ENCODE measurements around the gene KAT2B. TPM values are rescaled to one million over a fixed set of nuclear protein-coding genes. Genes with fewer than 3 reads are reported as not detected.

Gene KAT2B
- total and polyA plus RNA-seq, 12 donors = 11.4 to 104 (median 85.2) TPM

DNA sequence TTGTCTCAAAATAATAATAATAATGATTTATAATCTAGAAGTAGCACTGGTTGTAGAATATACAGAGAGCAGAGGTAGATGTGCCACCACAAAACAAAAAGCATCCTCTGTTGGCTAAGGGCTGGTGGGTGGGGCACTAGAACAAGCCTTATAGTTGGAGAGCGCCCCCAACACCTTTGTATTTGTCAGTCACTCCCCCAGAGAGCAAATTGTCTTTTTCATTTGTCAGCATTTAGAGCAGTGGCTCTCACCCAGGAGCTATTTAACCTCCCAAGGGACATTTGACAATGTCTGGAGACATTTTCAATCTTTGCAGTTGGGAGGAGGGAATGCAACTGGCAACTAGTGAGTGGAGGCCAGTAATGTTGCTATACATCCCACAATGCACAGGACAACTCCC, 6.3 kb downstream of the KAT2B start:
- intact Hi-C loops (cut with DNase I) = loop anchor here in 1 of 10 donors (10.0 kb wide), 1 partner anchor 138 kb away; the partner anchor contains the start of gene SGO1
- DNase-seq = no peak

DNA sequence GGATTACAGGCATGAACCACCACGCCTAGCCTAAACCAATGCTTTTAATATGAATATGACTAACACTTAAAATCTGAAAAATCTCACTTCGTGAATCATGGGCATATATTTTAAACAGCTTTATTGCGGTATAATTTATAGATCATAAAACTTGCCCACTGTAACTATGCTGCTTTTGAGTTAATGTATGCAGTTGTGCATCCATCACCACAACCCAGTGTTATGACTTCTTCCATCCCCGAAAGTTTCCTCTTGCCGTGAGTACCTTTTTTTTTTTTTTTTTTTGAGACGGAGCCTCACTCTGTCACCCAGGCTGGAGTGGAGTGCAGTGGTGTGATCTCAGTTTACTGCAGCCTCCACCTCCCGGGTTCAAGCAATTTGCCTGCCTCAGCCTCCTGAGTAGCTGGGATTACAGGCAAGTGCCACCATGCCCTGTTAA, 7.1 kb downstream of the KAT2B start:
- intact Hi-C loops (cut with DNase I) = loop anchor here in 1 of 10 donors (10.0 kb wide), 1 partner anchor 137 kb away; the partner anchor contains the start of gene SGO1
- H3K4me1 ChIP-seq = peaks cover 9 to 76% (median 57%) of the 10 kb centered on the region in 9 donors

More for the DNA sequence above, 6.3 kb downstream of the KAT2B start:
- Histone ChIP-seq H3K36me3 (no peaks in the 10 kb centered on the region), H3K4me1 (peaks cover 11 to 79% (median 64%) of the 10 kb centered on the region in 9 donors), H3K4me3 (no peak overlapping the region), H3K27ac (no peak overlapping the region), H3K27me3 (no peaks in the 10 kb centered on the region), H3K9me3 (no peaks in the 10 kb centered on the region)
- TF ChIP-seq, protein P1, sequence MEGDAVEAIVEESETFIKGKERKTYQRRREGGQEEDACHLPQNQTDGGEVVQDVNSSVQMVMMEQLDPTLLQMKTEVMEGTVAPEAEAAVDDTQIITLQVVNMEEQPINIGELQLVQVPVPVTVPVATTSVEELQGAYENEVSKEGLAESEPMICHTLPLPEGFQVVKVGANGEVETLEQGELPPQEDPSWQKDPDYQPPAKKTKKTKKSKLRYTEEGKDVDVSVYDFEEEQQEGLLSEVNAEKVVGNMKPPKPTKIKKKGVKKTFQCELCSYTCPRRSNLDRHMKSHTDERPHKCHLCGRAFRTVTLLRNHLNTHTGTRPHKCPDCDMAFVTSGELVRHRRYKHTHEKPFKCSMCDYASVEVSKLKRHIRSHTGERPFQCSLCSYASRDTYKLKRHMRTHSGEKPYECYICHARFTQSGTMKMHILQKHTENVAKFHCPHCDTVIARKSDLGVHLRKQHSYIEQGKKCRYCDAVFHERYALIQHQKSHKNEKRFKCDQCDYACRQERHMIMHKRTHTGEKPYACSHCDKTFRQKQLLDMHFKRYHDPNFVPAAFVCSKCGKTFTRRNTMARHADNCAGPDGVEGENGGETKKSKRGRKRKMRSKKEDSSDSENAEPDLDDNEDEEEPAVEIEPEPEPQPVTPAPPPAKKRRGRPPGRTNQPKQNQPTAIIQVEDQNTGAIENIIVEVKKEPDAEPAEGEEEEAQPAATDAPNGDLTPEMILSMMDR (IDR thresholded peaks at IDR 0.05) = no peak
- no peak for ATAC-seq
- 94 to 100% methylated on average over 1 of the region's 1 CpG for WGBS, 2 donors

DNA sequence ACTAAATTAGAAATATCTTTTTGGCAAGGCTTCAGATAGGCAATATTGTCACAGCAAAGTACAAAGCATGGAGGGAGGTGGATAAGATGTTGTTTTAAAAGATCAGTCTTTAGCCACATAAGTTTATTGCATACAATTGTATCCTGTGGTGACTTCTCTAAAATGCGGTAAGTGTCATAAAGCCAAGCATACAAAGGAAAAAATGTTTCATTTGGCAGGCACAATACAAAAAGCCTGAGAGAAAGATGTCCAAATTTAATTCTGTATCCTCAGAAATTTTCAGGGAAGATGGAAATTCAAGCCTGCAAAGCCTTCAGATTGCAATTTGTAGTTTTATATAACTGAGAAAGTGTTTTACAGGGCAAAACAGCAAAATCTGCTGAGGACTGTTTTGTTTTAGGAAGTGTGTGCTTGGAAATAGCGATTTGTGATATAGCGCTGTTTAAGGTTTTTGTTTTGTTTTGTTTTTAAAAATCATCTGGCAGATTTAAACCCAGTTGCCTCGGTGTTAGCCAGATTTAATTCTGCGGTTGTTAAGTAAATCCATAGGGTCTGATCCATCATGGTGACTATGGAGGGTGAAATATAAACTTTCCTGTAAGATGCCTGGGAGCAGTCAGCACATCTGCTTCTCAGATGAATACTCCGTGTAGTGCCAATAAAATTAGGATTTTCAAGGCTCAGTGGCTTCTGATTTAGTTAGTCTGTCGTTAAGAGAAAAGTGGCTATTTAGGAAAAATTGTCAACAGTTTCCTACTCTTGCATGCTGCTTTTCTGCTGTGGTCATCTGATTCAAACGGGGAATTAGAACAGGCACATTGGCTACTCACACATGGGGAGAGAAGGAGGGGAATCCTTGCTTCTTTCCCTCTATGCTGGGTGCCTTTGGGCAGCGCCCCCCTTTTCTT, 8.0 kb downstream of the KAT2B start:
- Histone ChIP-seq H3K36me3 (no peaks in the 10 kb centered on the region), H3K4me3 (peak overlapping the region in 4 of 10 donors; percentile 3 to 13 (median 8)), H3K27me3 (no peaks in the 10 kb centered on the region), H3K9me3 (no peaks in the 10 kb centered on the region), H3K4me1 (peaks cover 2 to 67% (median 49%) of the 10 kb centered on the region in 9 donors), H3K27ac (peak overlapping the region in 7 of 10 donors; percentile 3 to 73 (median 32))
- ATAC-seq = no peak
- intact Hi-C loops (cut with DNase I) = loop anchor here in 1 of 10 donors (10.0 kb wide), 1 partner anchor 137 kb away; the partner anchor contains the start of gene SGO1
- TF ChIP-seq, protein P1 (IDR thresholded peaks at IDR 0.05) = no peak
- WGBS, 2 donors = 70 to 75% methylated on average over 9 of the region's 9 CpGs
- DNase-seq = no peak

More for the DNA sequence above, 7.1 kb downstream of the KAT2B start:
- H3K36me3 ChIP-seq = no peaks in the 10 kb centered on the region
- no peak overlapping the region for H3K4me3 ChIP-seq
- TF ChIP-seq, protein P1 (IDR thresholded peaks at IDR 0.05) = no peak
- DNase-seq (no peak), ATAC-seq (no peak)
- WGBS, 2 donors = 86 to 89% methylated on average over 7 of the region's 7 CpGs
- peak overlapping the region in 3 of 10 donors; percentile 35 to 73 (median 40) for H3K27ac ChIP-seq
- H3K27me3 ChIP-seq = no peaks in the 10 kb centered on the region
- no peaks in the 10 kb centered on the region for H3K9me3 ChIP-seq

DNA sequence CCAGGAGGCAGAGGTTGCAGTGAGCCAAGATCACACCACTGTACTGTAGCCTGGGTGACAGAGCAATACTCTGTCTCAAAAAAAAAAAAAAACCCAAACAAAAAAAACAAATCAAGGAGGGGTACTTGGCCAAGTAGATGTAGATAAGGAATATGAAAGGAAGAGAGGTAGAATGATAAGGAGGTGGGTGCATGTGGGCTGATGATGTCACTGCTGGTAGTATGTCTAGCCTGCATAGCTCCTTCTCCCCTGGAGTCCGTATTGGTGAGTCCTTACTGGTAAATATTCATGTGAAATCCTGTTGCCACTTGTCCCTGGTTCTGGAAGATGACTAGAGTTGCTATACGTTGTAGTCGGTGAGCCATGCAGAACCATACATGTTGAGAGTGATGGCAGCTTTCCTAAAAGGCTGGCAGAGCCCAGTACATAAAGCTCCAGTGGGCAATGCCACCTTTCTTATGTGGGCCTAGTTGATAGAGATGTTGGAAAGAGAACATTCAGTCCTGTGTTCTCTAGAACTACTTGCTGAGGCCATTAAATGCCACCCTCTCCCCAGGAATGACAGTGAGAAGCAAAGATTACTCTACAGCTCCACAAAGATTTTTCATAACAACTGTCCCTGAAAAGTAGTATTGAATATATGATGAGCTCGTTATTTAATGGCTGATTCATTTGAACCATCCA, 11.0 kb downstream of the KAT2B start:
- TF ChIP-seq, protein P1 (IDR thresholded peaks at IDR 0.05) = no peak
- peak in 2 of 8 donors; percentile 28 to 79 for ATAC-seq
- Histone ChIP-seq H3K27me3 (no peaks in the 10 kb centered on the region), H3K27ac (peak overlapping the region in 1 of 10 donors; percentile 6), H3K9me3 (no peaks in the 10 kb centered on the region), H3K4me3 (no peak overlapping the region), H3K4me1 (peaks cover 2 to 72% (median 54%) of the 10 kb centered on the region in 9 donors), H3K36me3 (no peaks in the 10 kb centered on the region)
- WGBS, 2 donors = 90 to 91% methylated on average over 4 of the region's 4 CpGs
- DNase-seq = no peak
- intact Hi-C loops (cut with DNase I) = no loop called here
